Retinal pigment epithelial cell (primary cell): ENCODE measurements around the gene IFI27.
A peak's percentile ranks its signal among the peaks of the same experiment; 100 is the strongest.

Experiments used
- DNase-seq: peaks from one replicate; pipeline ENCODE4 v3.0.0-alpha.2; 2010; ENCODE audit warnings: low read depth
- H3K4me3 ChIP-seq: 2 replicates; pipeline ENCODE4 v1.5.1; 2011; ENCODE audit warnings: mild to moderate bottlenecking, low read length, control low read depth, moderate library complexity
- TF ChIP-seq, protein P1 (sequence below): conservative IDR thresholded peaks from 2 replicates; pipeline ENCODE4 v1.5.1; 2011; ENCODE audit warnings: low read depth, low read length, control low read depth, inconsistent platforms

Gene IFI27

DNA sequence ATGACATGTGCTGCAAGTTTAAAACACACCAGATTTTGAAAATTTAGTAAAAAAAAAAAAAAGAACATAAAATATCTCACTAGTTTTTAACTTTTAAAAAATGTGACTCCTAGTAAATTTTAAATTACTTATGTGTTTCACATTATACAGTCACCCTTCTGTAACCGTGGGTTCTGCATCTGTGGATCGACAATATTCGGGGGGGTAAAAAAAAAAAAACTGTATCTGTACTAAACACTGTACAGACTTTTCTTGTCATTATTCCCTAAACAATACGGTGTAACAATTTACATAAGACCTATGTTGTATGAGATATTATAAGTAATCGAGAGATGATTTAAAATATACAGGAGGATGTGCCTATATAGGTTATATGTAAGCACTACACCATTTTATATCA, 32.7 kb upstream of the IFI27 start:
- TF ChIP-seq, protein P1, sequence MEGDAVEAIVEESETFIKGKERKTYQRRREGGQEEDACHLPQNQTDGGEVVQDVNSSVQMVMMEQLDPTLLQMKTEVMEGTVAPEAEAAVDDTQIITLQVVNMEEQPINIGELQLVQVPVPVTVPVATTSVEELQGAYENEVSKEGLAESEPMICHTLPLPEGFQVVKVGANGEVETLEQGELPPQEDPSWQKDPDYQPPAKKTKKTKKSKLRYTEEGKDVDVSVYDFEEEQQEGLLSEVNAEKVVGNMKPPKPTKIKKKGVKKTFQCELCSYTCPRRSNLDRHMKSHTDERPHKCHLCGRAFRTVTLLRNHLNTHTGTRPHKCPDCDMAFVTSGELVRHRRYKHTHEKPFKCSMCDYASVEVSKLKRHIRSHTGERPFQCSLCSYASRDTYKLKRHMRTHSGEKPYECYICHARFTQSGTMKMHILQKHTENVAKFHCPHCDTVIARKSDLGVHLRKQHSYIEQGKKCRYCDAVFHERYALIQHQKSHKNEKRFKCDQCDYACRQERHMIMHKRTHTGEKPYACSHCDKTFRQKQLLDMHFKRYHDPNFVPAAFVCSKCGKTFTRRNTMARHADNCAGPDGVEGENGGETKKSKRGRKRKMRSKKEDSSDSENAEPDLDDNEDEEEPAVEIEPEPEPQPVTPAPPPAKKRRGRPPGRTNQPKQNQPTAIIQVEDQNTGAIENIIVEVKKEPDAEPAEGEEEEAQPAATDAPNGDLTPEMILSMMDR, result no peak
- DNase-seq, result no peak
- H3K4me3 ChIP-seq, result no peak overlapping the region

DNA sequence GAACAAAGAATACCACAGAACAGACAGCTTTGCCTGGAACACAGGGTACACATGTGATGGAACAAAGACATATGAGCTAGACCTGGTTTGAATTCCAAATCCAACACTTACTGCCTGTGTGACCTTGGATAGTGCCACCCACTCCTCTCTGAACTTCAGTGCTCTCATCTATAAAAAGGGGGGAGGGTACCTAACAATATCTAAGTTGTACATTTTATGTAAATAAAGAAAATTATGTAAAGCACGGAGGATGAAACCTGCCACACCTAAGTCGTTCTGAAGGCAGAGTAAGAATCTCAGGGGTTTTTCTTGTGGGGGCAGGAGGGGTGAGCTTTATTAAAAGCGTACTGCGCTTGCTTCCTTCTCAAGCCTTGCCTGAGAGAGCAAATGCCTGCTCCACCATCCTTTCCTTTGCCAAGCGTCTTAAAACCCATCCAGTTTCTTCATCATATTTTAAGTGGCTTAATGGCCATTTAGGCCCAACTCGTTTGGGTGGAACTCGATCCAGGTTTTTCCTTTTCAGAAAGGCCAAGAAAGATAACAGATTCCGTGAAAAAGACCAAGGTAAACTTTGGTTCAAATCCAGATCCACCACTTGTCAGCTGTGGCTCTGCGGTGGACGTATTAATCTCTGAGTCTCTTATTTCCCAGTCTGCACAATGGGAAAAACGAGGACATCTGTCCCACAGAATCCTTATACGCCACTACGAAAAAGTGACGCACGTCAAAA, 30.5 kb upstream of the IFI27 start:
- no peak for DNase-seq
- peak overlapping the region; percentile 97 for H3K4me3 ChIP-seq
- TF ChIP-seq, protein P1, result no peak

DNA sequence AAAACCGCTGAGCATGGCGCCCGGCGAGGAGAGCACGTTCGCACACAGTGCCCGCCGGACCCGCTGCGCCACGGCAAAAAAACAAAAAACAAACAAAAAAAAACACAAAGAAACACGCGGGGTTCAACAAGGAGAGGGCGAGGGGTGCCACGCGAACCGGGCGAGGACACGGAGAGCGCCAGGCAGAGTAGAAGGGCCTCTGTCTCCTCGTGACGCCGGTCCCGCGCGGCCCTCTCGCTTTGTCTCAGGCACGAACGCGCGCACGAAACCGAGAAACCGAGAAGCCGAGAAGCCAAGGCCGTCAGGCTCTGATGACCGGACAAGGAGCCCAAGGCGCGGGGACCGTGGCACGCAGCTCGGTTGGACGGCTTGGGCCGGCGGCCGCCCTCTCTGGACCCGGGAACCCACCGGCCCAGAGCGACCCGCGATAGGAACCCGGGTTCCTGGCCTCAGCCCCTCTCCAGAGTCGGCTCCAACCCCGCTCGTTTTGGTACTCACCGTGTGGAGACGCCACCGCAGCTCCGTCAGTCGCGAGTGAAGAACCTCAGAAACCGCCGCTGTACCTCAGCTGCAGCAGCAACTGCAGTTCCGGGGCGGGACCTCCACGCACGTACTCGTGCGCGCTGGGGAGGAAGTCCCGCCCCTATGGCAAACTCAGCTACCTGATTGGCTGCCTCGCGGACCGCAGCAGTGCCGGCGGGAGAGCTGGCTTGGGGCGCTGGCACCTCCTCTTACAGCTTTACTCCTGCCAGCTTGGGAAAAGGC, 29.7 kb upstream of the IFI27 start, which contains the start of the genes DDX24 and IFI27L1:
TSS of gene DDX24 (minus strand) at position 582 of the 765 bp plus-strand sequence. CDS start 1,460 bp downstream, outside the sequence.
TSS of gene IFI27L1 (plus strand) at position 690 of the 765 bp plus-strand sequence. CDS start 15,628 bp downstream, outside the sequence.
- H3K4me3 ChIP-seq, result peak within 1 kb of the TSS; percentile 97
- TF ChIP-seq, protein P1, result no peak
- DNase-seq, result peak; percentile 74

DNA sequence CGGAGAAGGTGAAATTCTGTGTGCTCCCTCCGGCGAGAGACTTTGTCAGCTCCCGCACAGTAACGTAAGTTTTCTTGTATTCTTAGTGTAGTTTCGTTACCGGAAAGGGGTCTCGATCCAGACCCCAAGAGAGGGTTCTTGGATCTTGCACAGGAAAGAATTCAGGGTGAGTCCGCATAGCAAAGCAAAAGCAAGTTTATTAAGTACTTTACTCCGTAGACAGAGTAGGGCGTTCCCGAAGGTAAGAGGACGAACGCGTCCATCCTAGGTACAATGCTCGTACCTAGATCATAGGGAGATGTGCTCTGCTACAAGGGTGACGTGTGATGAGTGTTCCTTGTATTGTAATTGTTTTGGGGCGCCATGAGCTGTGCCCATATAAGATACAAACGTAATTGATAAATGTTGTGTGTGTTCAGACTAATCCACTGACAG, 29.1 kb upstream of the IFI27 start:
- no peak for DNase-seq
- TF ChIP-seq, protein P1, result no peak
- peak overlapping the region; percentile 97 for H3K4me3 ChIP-seq

DNA sequence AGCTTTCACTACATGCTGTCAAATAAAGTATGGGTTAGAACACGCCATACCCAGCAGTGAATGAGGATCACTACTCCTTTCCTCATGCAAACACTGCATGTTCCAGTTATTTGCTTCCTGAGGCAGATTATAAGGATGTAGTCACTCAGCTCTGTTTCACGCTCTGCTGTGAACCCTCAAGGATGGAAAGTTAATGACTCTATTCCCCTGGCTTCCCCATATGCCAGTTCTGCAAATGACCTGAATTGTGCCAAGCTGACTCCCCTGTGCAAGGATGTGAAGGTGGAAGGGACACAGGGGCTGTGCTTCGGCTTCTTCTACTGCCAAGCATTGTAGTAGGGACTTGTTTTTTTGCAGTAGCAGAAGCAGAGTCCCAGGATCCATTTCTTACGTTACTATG, 22.6 kb upstream of the IFI27 start:
- no peak for DNase-seq
- no peak overlapping the region for H3K4me3 ChIP-seq
- TF ChIP-seq, protein P1, result no peak

DNA sequence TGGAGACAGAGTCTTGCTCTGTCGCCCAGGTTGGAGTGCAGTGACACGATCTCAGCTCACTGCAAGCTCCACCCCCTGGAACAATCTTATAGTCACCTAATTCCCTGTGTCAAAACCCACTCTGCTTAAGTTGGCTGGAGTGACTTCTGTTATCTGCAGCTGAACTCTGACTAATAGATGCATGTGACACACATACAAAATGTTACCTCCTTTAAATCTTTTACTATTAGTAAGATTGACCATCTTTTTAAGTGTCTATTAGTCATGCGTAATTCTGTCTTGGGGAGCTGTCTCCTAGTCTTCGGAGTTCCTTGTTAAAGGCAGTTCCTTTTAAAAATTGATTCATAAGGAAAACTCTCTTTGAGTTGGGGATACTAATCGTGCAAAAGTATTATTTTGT, 22.0 kb upstream of the IFI27 start:
- TF ChIP-seq, protein P1, result no peak
- H3K4me3 ChIP-seq, result no peak overlapping the region
- no peak for DNase-seq
